Ureter (tissue), 1 donor: ENCODE measurements around the gene MTREX. TPM values are rescaled to one million over a fixed set of nuclear protein-coding genes. Genes with fewer than 3 reads are reported as not detected.

Experiments used
- DNase-seq: peaks from one replicate; pipeline ENCODE4 v3.0.0-alpha.2; 2020; ENCODE audit warnings: low spot score
- total RNA-seq: library from RNA; stranded (reverse); gene quantifications from one replicate; pipeline ENCODE4 v1.2.4, GENCODE V29; 2023
- donor health status: DM: yes; HTN: yes; CAD: no.

The MTREX gene
- total RNA-seq, 1 donor from 2014 or later: 101 TPM

GRCh38 chr5:55383254-55383653 is 75.5 kb downstream of the MTREX start:
- DNase-seq: no peak

- no peak for DNase-seq
Observed at GRCh38 chr5:55384072-55384471, 76.3 kb downstream of the MTREX start.

DNA sequence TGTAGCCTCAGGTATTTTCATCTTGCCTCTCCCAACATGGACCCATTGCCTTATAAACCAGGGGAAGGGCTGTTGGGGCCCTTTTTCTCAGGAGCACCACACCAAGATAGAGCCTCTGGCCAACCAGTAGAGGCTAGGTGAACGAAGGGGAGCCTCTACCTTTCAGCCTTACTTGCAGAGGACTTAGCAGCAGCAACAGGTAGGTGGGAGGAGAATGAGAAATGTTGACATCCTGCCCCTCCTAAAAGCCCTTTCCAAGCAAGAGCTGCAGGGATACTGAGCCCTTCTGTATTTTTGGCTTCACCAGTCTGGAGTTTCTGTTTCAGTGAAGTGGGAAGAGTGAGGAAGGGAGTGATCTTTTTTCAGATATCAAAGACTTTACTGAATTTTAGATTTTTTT is 77.4 kb downstream of the MTREX start:
- no peak for DNase-seq

DNA sequence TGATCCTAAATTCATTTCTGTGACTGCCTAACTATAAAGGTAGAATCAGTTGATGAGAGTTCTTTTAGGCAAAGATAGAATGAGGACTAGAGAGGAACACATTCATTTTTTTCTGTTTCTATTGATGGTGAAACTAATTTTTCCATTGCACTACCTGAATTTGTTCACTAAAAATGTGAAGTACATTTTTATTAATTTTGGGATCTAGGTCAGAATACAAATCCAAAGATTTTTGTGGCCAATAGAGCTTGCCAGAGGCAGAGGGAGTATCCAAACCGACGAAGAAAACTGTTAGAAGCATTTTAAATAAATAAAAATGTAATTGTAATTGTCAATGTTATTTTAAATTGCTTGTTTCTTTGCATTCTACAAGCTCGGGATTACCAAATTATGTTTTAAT is 78.1 kb downstream of the MTREX start:
- DNase-seq: no peak

- no peak for DNase-seq
Observed at GRCh38 chr5:55386356-55386755, 78.6 kb downstream of the MTREX start.

- no peak for DNase-seq
Observed at GRCh38 chr5:55387865-55388264, 80.1 kb downstream of the MTREX start.

DNA sequence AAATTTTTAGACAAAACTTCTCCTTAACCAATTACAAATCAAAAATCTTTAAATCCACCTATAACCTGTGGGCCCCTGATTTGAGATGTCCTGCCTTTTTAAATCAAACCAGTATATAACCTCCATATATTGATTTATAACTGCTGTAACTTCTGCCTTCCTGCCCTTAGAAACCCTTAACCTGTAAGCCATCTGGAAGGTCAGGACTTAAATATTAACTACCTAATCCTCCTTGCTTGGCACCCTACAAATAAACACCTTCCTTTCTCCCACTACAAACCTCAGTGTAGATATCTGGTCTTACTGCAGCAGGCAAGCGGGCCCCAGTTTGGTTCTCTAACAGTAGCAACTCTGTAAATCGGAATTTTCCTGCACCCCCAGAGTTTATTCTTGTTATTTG is 83.9 kb downstream of the MTREX start:
- no peak for DNase-seq

DNA sequence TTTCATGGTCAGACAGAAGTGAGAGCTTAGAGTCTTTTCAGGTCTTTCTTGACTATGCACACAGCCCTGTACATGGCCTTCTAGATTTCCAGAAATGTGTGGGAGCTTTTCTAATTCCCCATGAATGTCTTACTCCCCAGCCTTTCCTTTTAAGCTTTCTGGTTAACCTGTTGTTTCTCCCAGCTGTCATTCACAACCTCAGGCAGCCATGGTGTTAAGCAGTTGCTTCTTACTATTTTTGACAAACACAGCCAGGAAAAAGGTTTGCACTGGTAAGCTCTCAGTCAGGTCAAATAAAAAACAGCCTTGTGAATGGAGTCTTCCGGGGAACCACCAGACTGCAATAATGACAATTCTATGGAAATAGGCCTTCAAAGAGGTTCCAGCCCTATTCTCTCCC is 84.9 kb downstream of the MTREX start:
- no peak for DNase-seq

DNA sequence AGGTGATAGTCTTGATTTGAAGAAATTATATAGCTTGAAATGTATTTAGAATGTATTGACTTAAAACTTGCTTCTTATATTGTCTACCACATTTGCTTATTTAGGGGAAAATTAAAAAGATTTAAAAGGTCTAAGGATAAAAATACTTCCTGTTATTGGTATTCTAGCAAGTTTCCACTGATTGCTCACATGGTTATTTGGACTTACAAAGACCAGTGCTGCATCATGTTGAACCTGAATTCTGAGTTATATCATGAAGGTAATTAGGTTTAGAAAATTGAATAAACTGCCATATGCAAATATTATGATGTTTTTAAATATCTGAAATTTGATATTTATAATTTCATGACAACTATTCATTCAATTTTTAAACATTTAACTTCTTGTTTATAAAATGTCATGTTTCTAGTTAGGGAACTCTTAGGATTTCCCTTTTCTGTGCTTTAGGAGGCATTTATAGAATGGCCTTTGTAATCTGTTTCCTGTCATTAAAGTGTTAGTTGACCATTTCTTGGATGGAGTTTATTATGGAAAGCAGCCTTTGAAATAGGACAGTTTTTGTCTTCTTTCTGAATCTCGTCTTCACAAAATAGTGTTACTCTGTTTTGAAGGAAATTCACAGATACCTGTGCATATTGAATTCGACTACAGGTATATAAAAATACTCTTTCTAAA is 85.8 kb downstream of the MTREX start:
- DNase-seq: no peak

DNA sequence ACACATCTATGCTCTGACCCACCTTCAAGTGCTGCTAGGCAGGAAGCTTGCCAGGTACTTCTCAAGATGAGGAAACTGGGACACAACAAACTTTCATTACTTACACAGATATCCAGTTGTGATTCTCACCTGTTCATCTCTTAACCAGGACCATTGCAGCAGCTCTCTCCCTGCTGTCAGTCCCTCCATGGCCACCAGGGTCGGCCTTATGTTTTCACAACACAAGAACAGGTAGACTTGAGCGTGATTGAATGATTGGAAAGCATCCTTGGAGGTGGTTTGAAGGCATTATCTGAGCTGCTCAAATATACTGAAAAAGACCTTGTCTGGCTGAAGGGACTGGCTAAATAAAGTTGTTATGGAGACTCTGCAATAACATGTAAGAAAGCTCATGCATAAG is 94.4 kb downstream of the MTREX start:
- no peak for DNase-seq

DNA sequence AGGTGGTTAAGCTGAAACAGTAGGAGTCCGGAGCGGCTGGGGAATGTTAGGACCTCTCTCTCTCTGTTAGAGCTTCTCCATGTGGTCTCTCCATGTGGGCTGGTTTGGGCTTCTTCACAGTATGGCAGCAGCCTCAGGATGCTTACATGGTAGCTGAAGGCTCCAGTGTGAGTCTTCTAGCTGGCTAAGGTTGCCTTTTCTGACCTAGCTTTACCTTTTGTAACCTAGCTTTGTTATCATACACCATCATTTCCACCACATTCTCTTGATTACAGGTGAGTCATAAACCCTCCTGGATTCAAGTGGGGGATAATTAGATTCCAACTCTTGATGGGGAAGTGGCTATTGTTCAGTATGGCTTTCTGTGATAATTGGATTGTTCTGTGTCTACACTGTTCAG is 98.5 kb downstream of the MTREX start:
- no peak for DNase-seq

DNA sequence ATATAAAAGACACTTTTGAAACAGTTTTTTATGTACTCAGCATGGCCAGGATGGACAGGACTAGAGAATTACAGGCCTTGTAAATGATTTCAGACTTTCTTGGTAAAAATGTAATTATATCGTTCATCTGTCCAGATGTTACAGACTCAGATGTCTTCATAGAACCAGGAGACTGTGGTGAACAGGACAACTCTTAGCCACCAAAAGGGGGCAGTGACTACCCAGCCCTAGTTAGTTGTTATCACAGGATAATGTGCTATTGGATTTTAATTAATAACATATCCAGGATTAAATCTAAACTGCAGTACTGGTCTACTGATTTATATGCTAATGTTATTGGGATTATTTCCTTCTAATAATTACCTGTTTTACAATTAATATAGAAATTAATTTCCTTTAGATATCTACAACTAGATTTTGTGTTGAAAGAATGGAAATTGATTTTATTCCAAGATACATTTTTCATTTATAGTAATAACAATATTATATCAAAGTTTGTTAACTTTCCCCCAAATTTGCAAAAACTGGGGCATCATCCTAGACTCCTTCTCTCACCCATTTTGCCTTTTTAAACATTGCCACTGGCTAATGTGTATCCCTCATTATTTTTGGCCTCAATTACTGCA is 99.4 kb downstream of the MTREX start:
- DNase-seq: no peak

DNA sequence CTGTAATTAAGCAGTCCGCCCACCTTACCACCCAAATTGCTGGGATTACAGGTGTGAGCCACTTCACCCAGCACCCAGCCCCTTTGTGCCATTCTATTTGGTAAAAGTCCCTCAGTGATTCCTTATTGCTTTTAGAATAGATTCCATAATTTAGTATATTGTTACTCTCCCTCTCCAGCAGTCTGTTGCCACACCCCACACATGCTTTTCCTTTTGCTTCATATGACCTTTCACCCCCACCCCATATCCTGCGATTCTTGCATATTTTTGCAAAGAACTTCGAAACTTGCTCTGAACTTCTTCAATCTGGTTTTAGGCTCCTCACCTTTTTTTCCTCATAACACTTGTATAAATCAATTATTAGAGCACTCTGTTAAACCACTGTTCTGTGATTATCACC is 100.2 kb downstream of the MTREX start:
- DNase-seq: no peak

DNA sequence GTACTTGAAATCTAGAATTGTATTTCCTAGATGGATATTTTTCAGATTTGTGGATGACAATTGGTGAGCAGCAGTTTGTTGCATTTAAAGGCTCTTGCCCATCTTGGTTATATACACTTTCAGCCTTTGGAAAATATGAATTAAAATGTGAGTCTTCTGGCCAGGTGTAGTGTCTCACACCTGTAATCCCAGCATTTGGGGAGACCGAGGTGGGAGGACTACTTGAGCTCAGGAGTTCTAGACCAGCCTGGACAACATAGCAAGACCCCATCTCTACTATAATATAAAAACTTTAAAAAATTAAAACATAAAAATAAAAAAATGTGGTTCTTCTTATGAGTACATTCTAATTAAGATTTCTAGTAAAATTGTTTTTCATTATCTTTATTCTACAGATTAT is 102.0 kb downstream of the MTREX start:
- no peak for DNase-seq

DNA sequence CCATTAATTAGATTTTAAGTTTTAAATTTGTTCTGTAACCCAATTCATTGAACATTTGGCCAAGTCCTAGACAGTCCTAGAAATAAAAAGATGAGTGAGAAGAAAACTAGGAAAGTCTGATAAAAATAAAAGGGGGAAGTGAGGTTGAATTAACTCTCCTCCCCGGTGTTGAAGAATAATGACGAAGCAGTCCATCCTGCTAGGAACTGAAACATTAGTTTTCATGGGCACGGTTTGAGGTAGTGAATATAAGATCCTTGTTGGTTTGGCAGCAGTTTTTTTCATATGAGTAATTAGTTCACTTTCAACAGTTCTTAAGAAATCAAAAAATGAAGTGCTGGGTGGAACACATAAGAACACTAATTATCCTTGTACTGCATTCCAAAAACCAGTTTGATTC is 103.1 kb downstream of the MTREX start:
- DNase-seq: no peak

- DNase-seq: no peak
Observed at GRCh38 chr5:55411876-55412275, 104.1 kb downstream of the MTREX start.

DNA sequence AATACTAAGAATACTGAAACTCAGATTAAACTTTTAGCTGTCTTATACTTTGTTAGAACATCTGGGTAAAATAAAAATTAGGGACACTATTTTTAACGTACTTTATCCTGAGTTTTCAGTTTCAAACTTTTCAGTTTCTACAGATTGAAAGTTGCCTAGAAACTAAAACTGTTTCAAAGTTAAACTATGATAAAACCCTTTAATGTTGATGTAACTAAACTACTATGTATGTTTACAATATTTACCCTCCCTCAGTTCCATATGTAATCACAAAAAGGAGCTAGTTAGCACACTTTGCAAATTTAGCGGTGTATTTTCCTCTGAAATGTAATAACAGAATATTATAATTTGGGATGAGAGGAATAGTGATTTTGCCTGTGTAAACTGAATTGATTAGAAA is 105.9 kb downstream of the MTREX start:
- DNase-seq: no peak

- DNase-seq: no peak
Observed at GRCh38 chr5:55415071-55415470, 107.3 kb downstream of the MTREX start.

DNA sequence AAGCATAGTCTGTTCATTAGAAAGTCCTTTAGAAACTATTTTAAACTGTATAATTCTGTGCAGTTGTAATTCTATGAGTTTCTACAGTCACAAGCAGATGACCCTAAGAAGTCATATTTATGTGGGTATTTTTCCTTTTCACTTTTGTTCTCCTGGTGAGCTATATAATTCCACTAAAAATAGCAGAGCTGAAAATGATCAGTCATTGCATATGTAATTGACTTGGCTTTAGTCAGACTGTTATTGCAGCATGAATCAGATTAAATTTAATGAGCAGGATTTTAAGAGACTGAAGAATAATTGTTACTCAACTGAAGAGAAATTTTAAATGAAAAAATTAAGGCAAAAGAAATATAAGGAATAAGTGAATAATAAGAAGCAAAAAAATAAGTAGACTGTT is 108.5 kb downstream of the MTREX start:
- DNase-seq: no peak

DNA sequence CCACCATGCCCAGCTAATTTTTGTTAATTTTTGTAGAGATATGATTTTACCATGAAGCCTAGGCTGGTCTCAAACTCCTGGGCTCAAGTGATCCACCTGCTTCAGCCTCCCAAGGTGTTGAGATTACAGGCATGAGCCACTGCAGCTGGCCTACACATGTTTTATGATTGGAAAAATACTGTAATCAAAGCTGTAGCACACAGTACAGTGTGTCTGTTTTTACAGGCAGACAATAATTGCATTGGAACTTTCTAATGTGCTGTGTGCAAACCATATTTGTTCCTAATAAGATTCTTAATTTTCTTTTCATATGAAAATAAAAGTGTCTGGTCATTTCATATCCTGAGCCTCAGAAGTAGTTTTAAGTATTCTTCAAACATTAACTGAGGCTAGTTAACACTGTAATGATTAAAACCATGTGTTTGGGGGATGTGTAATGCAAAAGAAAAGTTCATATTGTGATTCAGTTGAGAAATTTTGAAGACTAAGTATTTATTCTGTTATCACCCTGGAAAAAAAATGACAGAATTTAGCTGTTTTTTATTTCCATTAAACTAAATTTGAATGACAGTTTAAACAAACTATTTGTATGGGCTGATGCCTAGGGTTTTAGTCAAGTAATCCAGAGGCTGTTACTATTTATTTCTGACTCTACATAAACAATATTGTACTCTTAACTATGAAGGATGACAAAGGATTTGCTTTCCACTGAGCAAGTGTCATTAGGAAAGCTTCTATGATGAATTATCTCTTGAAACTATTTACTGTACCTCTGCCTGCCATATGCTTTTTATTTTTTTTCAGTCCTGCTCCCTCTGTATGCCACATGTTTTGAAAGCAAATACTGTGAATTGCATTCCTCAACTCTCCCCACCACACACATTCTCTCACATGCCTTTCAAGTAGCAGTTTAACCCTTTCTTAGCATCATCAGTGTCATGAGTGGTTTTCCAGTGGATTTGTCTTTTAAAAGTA is 111.5 kb downstream of the MTREX start:
- DNase-seq: no peak

GRCh38 chr5:55421074-55421529 is 113.3 kb downstream of the MTREX start:
- no peak for DNase-seq

GRCh38 chr5:55426455-55426854 is 118.7 kb downstream of the MTREX start:
- no peak for DNase-seq

- no peak for DNase-seq
Observed at GRCh38 chr5:55427157-55427556, 119.4 kb downstream of the MTREX start.
